ENCODE measurements around the gene RANBP17. TPM values are rescaled to one million over a fixed set of nuclear protein-coding genes. Genes with fewer than 3 reads are reported as not detected.
"Not testable (repeated sequence)": the region's sequence is repeated elsewhere in the genome, so short reads cannot be mapped to it uniquely, and the experiment has no call there.

Gene RANBP17
- polyA plus RNA-seq, 1 donor from 2014 or later = 25.5 TPM

- Histone ChIP-seq H3K9ac (ENCODE audit: low read length) (no peak overlapping the region), H3K27ac (ENCODE audit: low read length) (no peak overlapping the region), H3F3A (ENCODE audit: insufficient read depth, low read length, poor library complexity, severe bottlenecking) (no peaks in the 10 kb centered on the region), H3K9me3 (ENCODE audit: low read length) (no peaks in the 10 kb centered on the region), H3K9me2 (ENCODE audit: insufficient read depth, low read length) (no peaks in the 10 kb centered on the region), H3K79me2 (replicated peaks; ENCODE audit: insufficient read depth, low read length) (no peaks in the 10 kb centered on the region), H3K4me2 (ENCODE audit: low read length) (no peak overlapping the region), H4K20me1 (ENCODE audit: insufficient read depth) (no peaks in the 10 kb centered on the region), H3K36me3 (ENCODE audit: insufficient read depth, low read length) (no peaks in the 10 kb centered on the region), H2AFZ (ENCODE audit: low read depth, low read length) (no peak overlapping the region), H3K27me3 (ENCODE audit: insufficient read depth, low read depth, low read length) (no peaks in the 10 kb centered on the region), H3K4me3 (ENCODE audit: low read length) (no peak overlapping the region)
- no peak for TF ChIP-seq POLR2AphosphoS5 (IDR thresholded peaks at IDR 0.05)
- TF ChIP-seq RAD21 (conservative IDR thresholded peaks at IDR 0.05) = no peak
These were observed 434.0 kb downstream of the RANBP17 start for GRCh38 chr5:171295801-171296200.

GRCh38 chr5:171297941-171298340 lies 436.1 kb downstream of the RANBP17 start:
- H3K9me3 ChIP-seq (ENCODE audit: low read length); H3K4me3 ChIP-seq (ENCODE audit: low read length); H3K79me2 ChIP-seq (replicated peaks; ENCODE audit: insufficient read depth, low read length); H3F3A ChIP-seq (ENCODE audit: insufficient read depth, low read length, poor library complexity, severe bottlenecking); H2AFZ ChIP-seq (ENCODE audit: low read depth, low read length); H4K20me1 ChIP-seq (ENCODE audit: insufficient read depth); H3K9me2 ChIP-seq (ENCODE audit: insufficient read depth, low read length); H3K9ac ChIP-seq (ENCODE audit: low read length); H3K27me3 ChIP-seq (ENCODE audit: insufficient read depth, low read depth, low read length); H3K36me3 ChIP-seq (ENCODE audit: insufficient read depth, low read length); H3K4me2 ChIP-seq (ENCODE audit: low read length); H3K27ac ChIP-seq (ENCODE audit: low read length): not testable (repeated sequence)

GRCh38 chr5:171299228-171299627 lies 437.4 kb downstream of the RANBP17 start:
- no peak overlapping the region for H3K4me2 ChIP-seq (ENCODE audit: low read length)
- TF ChIP-seq EZH2 (IDR thresholded peaks at IDR 0.05; ENCODE audit: borderline replicate concordance, insufficient read depth, low read length, poor library complexity, severe bottlenecking) = no peak
- no peak for TF ChIP-seq RAD21 (conservative IDR thresholded peaks at IDR 0.05)
- no peak for TF ChIP-seq EP300 (conservative IDR thresholded peaks at IDR 0.05; ENCODE audit: poor library complexity, severe bottlenecking)
- TF ChIP-seq TAF1 (IDR thresholded peaks at IDR 0.05; ENCODE audit: low read depth) = no peak
- no peaks in the 10 kb centered on the region for H3F3A ChIP-seq (ENCODE audit: insufficient read depth, low read length, poor library complexity, severe bottlenecking)

GRCh38 chr5:171299851-171300250 lies 438.0 kb downstream of the RANBP17 start:
- no peaks in the 10 kb centered on the region for H3K9me2 ChIP-seq (ENCODE audit: insufficient read depth, low read length)
- H2AFZ ChIP-seq (ENCODE audit: low read depth, low read length) = no peak overlapping the region
- no peak overlapping the region for H3K9ac ChIP-seq (ENCODE audit: low read length)
- H3F3A ChIP-seq (ENCODE audit: insufficient read depth, low read length, poor library complexity, severe bottlenecking) = no peaks in the 10 kb centered on the region
- H3K27me3 ChIP-seq (ENCODE audit: insufficient read depth, low read depth, low read length) = peaks cover 14% of the 10 kb centered on the region
- no peak overlapping the region for H3K27ac ChIP-seq (ENCODE audit: low read length)
- no peaks in the 10 kb centered on the region for H3K79me2 ChIP-seq (replicated peaks; ENCODE audit: insufficient read depth, low read length)
- H3K9me3 ChIP-seq (ENCODE audit: low read length) = no peaks in the 10 kb centered on the region
- no peaks in the 10 kb centered on the region for H3K36me3 ChIP-seq (ENCODE audit: insufficient read depth, low read length)
- H4K20me1 ChIP-seq (ENCODE audit: insufficient read depth) = no peaks in the 10 kb centered on the region
- no peak for TF ChIP-seq MXI1 (conservative IDR thresholded peaks at IDR 0.05; ENCODE audit: poor library complexity, severe bottlenecking)
- no peak for TF ChIP-seq SMC3 (conservative IDR thresholded peaks at IDR 0.05; ENCODE audit: poor library complexity)
- TF ChIP-seq TAF1 (IDR thresholded peaks at IDR 0.05; ENCODE audit: low read depth) = no peak
- TF ChIP-seq RAD21 (conservative IDR thresholded peaks at IDR 0.05) = no peak
- TF ChIP-seq CTCF (IDR thresholded peaks at IDR 0.05; ENCODE audit: poor library complexity, severe bottlenecking) = no peak
- no peak for TF ChIP-seq EZH2 (IDR thresholded peaks at IDR 0.05; ENCODE audit: borderline replicate concordance, insufficient read depth, low read length, poor library complexity, severe bottlenecking)
- no peak for TF ChIP-seq POLR2AphosphoS5 (IDR thresholded peaks at IDR 0.05)
- no peak for TF ChIP-seq REST (IDR thresholded peaks at IDR 0.05; ENCODE audit: borderline replicate concordance)
- no peak for TF ChIP-seq EP300 (conservative IDR thresholded peaks at IDR 0.05; ENCODE audit: poor library complexity, severe bottlenecking)
- H3K4me3 ChIP-seq (ENCODE audit: low read length) = no peak overlapping the region
- no peak overlapping the region for H3K4me2 ChIP-seq (ENCODE audit: low read length)

More at GRCh38 chr5:171299228-171299627, 437.4 kb downstream of the RANBP17 start:
- no peaks in the 10 kb centered on the region for H3K9me3 ChIP-seq (ENCODE audit: low read length)
- no peak overlapping the region for H3K4me3 ChIP-seq (ENCODE audit: low read length)
- H2AFZ ChIP-seq (ENCODE audit: low read depth, low read length) = no peak overlapping the region
- no peak overlapping the region for H3K9ac ChIP-seq (ENCODE audit: low read length)
- peaks cover 8% of the 10 kb centered on the region for H3K27me3 ChIP-seq (ENCODE audit: insufficient read depth, low read depth, low read length)
- H3K79me2 ChIP-seq (replicated peaks; ENCODE audit: insufficient read depth, low read length) = no peaks in the 10 kb centered on the region
- H3K27ac ChIP-seq (ENCODE audit: low read length) = no peak overlapping the region
- H3K9me2 ChIP-seq (ENCODE audit: insufficient read depth, low read length) = no peaks in the 10 kb centered on the region
- H3K36me3 ChIP-seq (ENCODE audit: insufficient read depth, low read length) = no peaks in the 10 kb centered on the region
- no peaks in the 10 kb centered on the region for H4K20me1 ChIP-seq (ENCODE audit: insufficient read depth)
